ENCODE data around the gene AK5. TPM values are rescaled to one million over a fixed set of nuclear protein-coding genes. Genes with fewer than 3 reads are reported as not detected.

The AK5 gene
- total and polyA plus RNA-seq, 11 donors: 0.14 to 0.91 (median 0.40) TPM; not detected in 2

GRCh38 chr1:77238462-77238861 lies 43.4 kb upstream of the AK5 start:
- Histone ChIP-seq H3K27ac (no peak overlapping the region), H3K27me3 (peaks cover 0 to 5% (median 0%) of the 10 kb centered on the region in 9 donors), H3K36me3 (no peaks in the 10 kb centered on the region), H3K4me3 (no peak overlapping the region), H3K9me3 (peaks cover 0 to under 1% (median 0%) of the 10 kb centered on the region in 12 donors), H3K4me1 (no peaks in the 10 kb centered on the region)
- no peak for ATAC-seq
- intact Hi-C loops (cut with DNase I): no loop called here
- WGBS, 4 donors: 70 to 80% (median 76%) methylated on average over 1 of the region's 1 CpG
- DNase-seq: no peak
- no peak for TF ChIP-seq POLR2A (IDR thresholded peaks at IDR 0.05)
- TF ChIP-seq CTCF (IDR thresholded peaks at IDR 0.05): no peak

GRCh38 chr1:77239311-77239710 lies 42.5 kb upstream of the AK5 start:
- ATAC-seq (no peak), DNase-seq (no peak)
- WGBS, 4 donors: 71 to 89% (median 85%) methylated on average over 3 of the region's 3 CpGs
- Histone ChIP-seq H3K36me3 (no peaks in the 10 kb centered on the region), H3K4me3 (no peak overlapping the region), H3K4me1 (no peaks in the 10 kb centered on the region), H3K27ac (no peak overlapping the region), H3K27me3 (peaks cover 0 to 5% (median 0%) of the 10 kb centered on the region in 9 donors), H3K9me3 (no peaks in the 10 kb centered on the region)
- intact Hi-C loops (cut with DNase I): no loop called here
- TF ChIP-seq POLR2A (IDR thresholded peaks at IDR 0.05): no peak
- no peak for TF ChIP-seq CTCF (IDR thresholded peaks at IDR 0.05)

GRCh38 chr1:77245830-77246229 lies 36.0 kb upstream of the AK5 start:
- Histone ChIP-seq H3K36me3 (no peaks in the 10 kb centered on the region), H3K27me3 (no peaks in the 10 kb centered on the region), H3K4me3 (no peak overlapping the region), H3K27ac (no peak overlapping the region), H3K4me1 (no peaks in the 10 kb centered on the region), H3K9me3 (peaks cover 0 to 33% (median 11%) of the 10 kb centered on the region in 12 donors)
- WGBS, 4 donors: 70 to 79% (median 71%) methylated on average over 2 of the region's 2 CpGs
- ATAC-seq: no peak
- intact Hi-C loops (cut with DNase I): no loop called here
- no peak for TF ChIP-seq POLR2A (IDR thresholded peaks at IDR 0.05)
- no peak for TF ChIP-seq CTCF (IDR thresholded peaks at IDR 0.05)
- no peak for DNase-seq

GRCh38 chr1:77250126-77250525 lies 31.7 kb upstream of the AK5 start:
- Histone ChIP-seq H3K9me3 (peaks cover 0 to 67% (median 35%) of the 10 kb centered on the region in 12 donors), H3K4me3 (no peak overlapping the region), H3K27me3 (no peaks in the 10 kb centered on the region), H3K4me1 (no peaks in the 10 kb centered on the region), H3K27ac (no peak overlapping the region), H3K36me3 (no peaks in the 10 kb centered on the region)
- TF ChIP-seq POLR2A (IDR thresholded peaks at IDR 0.05): no peak
- no peak for TF ChIP-seq CTCF (IDR thresholded peaks at IDR 0.05)
- DNase-seq (no peak), ATAC-seq (no peak)
- WGBS, 4 donors: 83 to 91% (median 85%) methylated on average over 1 of the region's 1 CpG
- intact Hi-C loops (cut with DNase I): no loop called here
